ENCODE results near the gene NCOA1. TPM values are rescaled to one million over a fixed set of nuclear protein-coding genes. Genes with fewer than 3 reads are reported as not detected.

The NCOA1 gene
- total and polyA plus RNA-seq, 5 experiments from 2014 or later, result 13.0 to 44.8 (median 27.2) TPM

- DNase-seq (no peak), ATAC-seq (no peak)
- Mint-ChIP-seq H3K36me3 (no peaks in the 10 kb centered on the region), H3K4me1 (peaks cover 33 to 74% (median 70%) of the 10 kb centered on the region in 4 donors), H3K4me3 (peak overlapping the region in 1 of 10 donors; percentile 5), H3K27ac (peak overlapping the region in 3 of 10 donors; percentile 18 to 21 (median 20)), H3K27me3 (no peaks in the 10 kb centered on the region), H3K9me3 (no peaks in the 10 kb centered on the region)
- POLR2A ChIA-PET, result interaction anchor here (0.5 kb wide), 1 partner anchor 660 kb away, joined by 4 read pairs; no protein-coding TSS in a partner anchor
Observed at GRCh38 chr2:24512404-24512803, 21.4 kb downstream of the NCOA1 start.

GRCh38 chr2:24512831-24513230 is 21.8 kb downstream of the NCOA1 start:
- peak overlapping the region in 1 of 10 donors; percentile 28 for H3K4me3 Mint-ChIP-seq
- peaks cover 32 to 72% (median 69%) of the 10 kb centered on the region in 4 donors for H3K4me1 Mint-ChIP-seq
- no peaks in the 10 kb centered on the region for H3K36me3 Mint-ChIP-seq
- H3K27me3 Mint-ChIP-seq, result no peaks in the 10 kb centered on the region
- H3K9me3 Mint-ChIP-seq, result no peaks in the 10 kb centered on the region
- POLR2A ChIA-PET, result no interaction called here
- H3K27ac Mint-ChIP-seq, result peak overlapping the region in 1 of 10 donors; percentile 26
- DNase-seq, result no peak
- no peak for ATAC-seq

- H3K27me3 Mint-ChIP-seq, result no peaks in the 10 kb centered on the region
- POLR2A ChIA-PET, result interaction anchor here (1.4 kb wide), 1 partner anchor 21 kb away, joined by 3 read pairs; no protein-coding TSS in a partner anchor
- DNase-seq (no peak), ATAC-seq (no peak)
- H3K36me3 Mint-ChIP-seq, result no peaks in the 10 kb centered on the region
- H3K27ac Mint-ChIP-seq, result peak overlapping the region in 1 of 10 donors; percentile 26
- H3K4me3 Mint-ChIP-seq, result no peak overlapping the region
- H3K9me3 Mint-ChIP-seq, result peaks cover 0 to 1% (median 0%) of the 10 kb centered on the region in 9 donors
- peaks cover 32 to 72% (median 65%) of the 10 kb centered on the region in 4 donors for H3K4me1 Mint-ChIP-seq
Observed at GRCh38 chr2:24513281-24514071, 22.4 kb downstream of the NCOA1 start.

GRCh38 chr2:24514820-24515219 is 23.8 kb downstream of the NCOA1 start:
- H3K27me3 Mint-ChIP-seq, result no peaks in the 10 kb centered on the region
- H3K9me3 Mint-ChIP-seq, result peaks cover 0 to 4% (median 0%) of the 10 kb centered on the region in 9 donors
- H3K27ac Mint-ChIP-seq, result no peak overlapping the region
- no peak for DNase-seq
- peaks cover 24 to 67% (median 56%) of the 10 kb centered on the region in 4 donors for H3K4me1 Mint-ChIP-seq
- no peak overlapping the region for H3K4me3 Mint-ChIP-seq
- peaks cover 0 to 2% (median 0%) of the 10 kb centered on the region in 3 donors for H3K36me3 Mint-ChIP-seq
- ATAC-seq, result no peak
- POLR2A ChIA-PET, result no interaction called here

GRCh38 chr2:24515335-24515734 is 24.3 kb downstream of the NCOA1 start:
- DNase-seq (no peak), ATAC-seq (no peak)
- H3K4me3 Mint-ChIP-seq, result no peak overlapping the region
- POLR2A ChIA-PET, result no interaction called here
- peaks cover 0 to 2% (median 0%) of the 10 kb centered on the region in 3 donors for H3K36me3 Mint-ChIP-seq
- H3K4me1 Mint-ChIP-seq, result peaks cover 24 to 66% (median 55%) of the 10 kb centered on the region in 4 donors
- peaks cover 0 to 4% (median 0%) of the 10 kb centered on the region in 9 donors for H3K9me3 Mint-ChIP-seq
- no peaks in the 10 kb centered on the region for H3K27me3 Mint-ChIP-seq
- H3K27ac Mint-ChIP-seq, result peak overlapping the region in 1 of 10 donors; percentile 8

GRCh38 chr2:24515831-24516230 is 24.8 kb downstream of the NCOA1 start:
- POLR2A ChIA-PET, result interaction anchor here (0.6 kb wide), 1 partner anchor 105 kb away, joined by 5 read pairs; no protein-coding TSS in a partner anchor
- Mint-ChIP-seq H3K4me3 (peak overlapping the region in 1 of 10 donors; percentile 31), H3K27ac (peak overlapping the region in 1 of 10 donors; percentile 49), H3K4me1 (peaks cover 22 to 66% (median 55%) of the 10 kb centered on the region in 4 donors), H3K9me3 (peaks cover 0 to 4% (median 0%) of the 10 kb centered on the region in 9 donors), H3K27me3 (no peaks in the 10 kb centered on the region), H3K36me3 (peaks cover 0 to 2% (median 0%) of the 10 kb centered on the region in 3 donors)
- DNase-seq, result no peak
- no peak for ATAC-seq

- no peaks in the 10 kb centered on the region for H3K27me3 Mint-ChIP-seq
- POLR2A ChIA-PET, result no interaction called here
- ATAC-seq (no peak), DNase-seq (no peak)
- peak overlapping the region in 3 of 10 donors; percentile 16 to 73 (median 40) for H3K27ac Mint-ChIP-seq
- H3K4me3 Mint-ChIP-seq, result peak overlapping the region in 4 of 10 donors; percentile 21 to 68 (median 42)
- peaks cover 0 to 2% (median 0%) of the 10 kb centered on the region in 3 donors for H3K36me3 Mint-ChIP-seq
- peaks cover 0 to 4% (median 0%) of the 10 kb centered on the region in 9 donors for H3K9me3 Mint-ChIP-seq
- H3K4me1 Mint-ChIP-seq, result peaks cover 25 to 65% (median 54%) of the 10 kb centered on the region in 4 donors
Observed at GRCh38 chr2:24517247-24517646, 26.2 kb downstream of the NCOA1 start.

- ATAC-seq, result no peak
- POLR2A ChIA-PET, result interaction anchor here (0.6 kb wide), 1 partner anchor 143 kb away, joined by 3 read pairs; no protein-coding TSS in a partner anchor
- Mint-ChIP-seq H3K27ac (no peak overlapping the region), H3K4me1 (peaks cover 26 to 58% (median 51%) of the 10 kb centered on the region in 4 donors), H3K36me3 (peaks cover 0 to 4% (median 3%) of the 10 kb centered on the region in 3 donors), H3K27me3 (no peaks in the 10 kb centered on the region), H3K9me3 (peaks cover 0 to 4% (median 0%) of the 10 kb centered on the region in 9 donors), H3K4me3 (no peak overlapping the region)
- DNase-seq, result no peak
Observed at GRCh38 chr2:24520175-24520574, 29.1 kb downstream of the NCOA1 start.

GRCh38 chr2:24521162-24521857 is 30.3 kb downstream of the NCOA1 start:
- ATAC-seq (no peak), DNase-seq (no peak)
- H3K9me3 Mint-ChIP-seq, result peaks cover 0 to 4% (median 0%) of the 10 kb centered on the region in 9 donors
- H3K27me3 Mint-ChIP-seq, result no peaks in the 10 kb centered on the region
- H3K36me3 Mint-ChIP-seq, result peaks cover 0 to 4% (median 3%) of the 10 kb centered on the region in 3 donors
- peaks cover 29 to 58% (median 54%) of the 10 kb centered on the region in 4 donors for H3K4me1 Mint-ChIP-seq
- H3K4me3 Mint-ChIP-seq, result peak overlapping the region in 4 of 10 donors; percentile 7 to 40 (median 14)
- peak overlapping the region in 2 of 10 donors; percentile 7 to 43 for H3K27ac Mint-ChIP-seq
- POLR2A ChIA-PET, result no interaction called here

- Mint-ChIP-seq H3K27me3 (no peaks in the 10 kb centered on the region), H3K4me1 (peaks cover 26 to 59% (median 51%) of the 10 kb centered on the region in 4 donors), H3K9me3 (peaks cover 0 to 4% (median 0%) of the 10 kb centered on the region in 9 donors), H3K4me3 (peak overlapping the region in 1 of 10 donors; percentile 9), H3K36me3 (peaks cover 2 to 4% (median 3%) of the 10 kb centered on the region in 3 donors), H3K27ac (peak overlapping the region in 1 of 10 donors; percentile 9)
- DNase-seq (no peak), ATAC-seq (no peak)
- POLR2A ChIA-PET, result no interaction called here
Observed at GRCh38 chr2:24521975-24522639, 31.1 kb downstream of the NCOA1 start.

- no peak for ATAC-seq
- Mint-ChIP-seq H3K4me1 (peaks cover 17 to 34% (median 30%) of the 10 kb centered on the region in 4 donors), H3K27ac (no peak overlapping the region), H3K36me3 (peaks cover 5 to 38% (median 17%) of the 10 kb centered on the region in 3 donors), H3K4me3 (no peak overlapping the region), H3K27me3 (no peaks in the 10 kb centered on the region), H3K9me3 (peaks cover 0 to 45% (median 9%) of the 10 kb centered on the region in 9 donors)
- DNase-seq, result no peak
- POLR2A ChIA-PET, result interaction anchor here (0.7 kb wide), 1 partner anchor 278 kb away, joined by 3 read pairs; no protein-coding TSS in a partner anchor
Observed at GRCh38 chr2:24527536-24527935, 36.5 kb downstream of the NCOA1 start.

- Mint-ChIP-seq H3K4me1 (peaks cover 25 to 51% (median 42%) of the 10 kb centered on the region in 4 donors), H3K27ac (no peak overlapping the region), H3K36me3 (peaks cover 18 to 52% (median 24%) of the 10 kb centered on the region in 3 donors), H3K9me3 (peaks cover 0 to 77% (median 21%) of the 10 kb centered on the region in 9 donors), H3K4me3 (no peak overlapping the region), H3K27me3 (no peaks in the 10 kb centered on the region)
- DNase-seq, result no peak
- POLR2A ChIA-PET, result no interaction called here
- no peak for ATAC-seq
Observed at GRCh38 chr2:24530796-24531195, 39.7 kb downstream of the NCOA1 start.

Data from naive thymus-derived CD8-positive, alpha-beta T cell (primary cell).